Activated B cell treated with CpG ODN at 0.5 μM for 24 hours (primary cell): Measurements from ENCODE around the gene CLNS1A. TPM values are rescaled to one million over a fixed set of nuclear protein-coding genes. Genes with fewer than 3 reads are reported as not detected.

Source experiments
- ATAC-seq: fragments of 200-7000 bp; cut with Tn5 transposase; one replicate; pipeline ENCODE4 v1.10.0; 2021; ENCODE audit warnings: low read depth, mild to moderate bottlenecking, moderate library complexity
- CTCF ChIA-PET: fragments of 350-600 bp; sonication (Branson Sonifier 250); formaldehyde crosslinking; loops from one replicate; lab custom pipeline; 2021; ENCODE audit warnings: antibody characterized with exemption; lab: Charles Lee
- POLR2A ChIA-PET: fragments of 350-600 bp; sonication (Branson Sonifier 250); formaldehyde crosslinking; loops from one replicate; lab custom pipeline; 2021; ENCODE audit warnings: antibody characterized with exemption; lab: Charles Lee
- DNase-seq: peaks from one replicate; pipeline ENCODE4 v3.0.0; 2022
- H3K27ac Mint-ChIP-seq: one replicate; pipeline ENCODE4 v1.8.0; 2020; ENCODE audit warnings: mixed read lengths
- H3K27me3 Mint-ChIP-seq: one replicate; pipeline ENCODE4 v1.8.0; 2021; ENCODE audit warnings: mixed read lengths
- H3K36me3 Mint-ChIP-seq: one replicate; pipeline ENCODE4 v1.8.0; 2021; ENCODE audit warnings: low read depth, mixed read lengths
- H3K4me1 Mint-ChIP-seq: one replicate; pipeline ENCODE4 v1.8.0; 2021; ENCODE audit warnings: mixed read lengths
- H3K4me3 Mint-ChIP-seq: one replicate; pipeline ENCODE4 v1.8.0; 2020; ENCODE audit warnings: mild to moderate bottlenecking, mixed read lengths
- H3K9me3 Mint-ChIP-seq: one replicate; pipeline ENCODE4 v1.8.0; 2020; ENCODE audit warnings: mixed read lengths
- CTCF ChIP-seq: fragments of 200-600 bp; IDR thresholded peaks from one replicate; pipeline ENCODE4 v1.8.0; 2022; ENCODE audit warnings: antibody characterized with exemption, mild to moderate bottlenecking
- intact Hi-C: fragments of 100-400 bp; cut with micrococcal nuclease; formaldehyde crosslinking; loops from one replicate; pipeline ENCODE4 v1.15.1; 2024
- total RNA-seq: library from RNA; stranded (reverse); gene quantifications from 2 replicates; pipeline ENCODE4 v1.2.3, GENCODE V29; 2022

Gene CLNS1A
- total RNA-seq, 1 donor from 2014 or later, result 112 TPM

- DNase-seq (no peak), ATAC-seq (no peak)
- H3K4me1 Mint-ChIP-seq, result no peaks in the 10 kb centered on the region
- peaks cover 75% of the 10 kb centered on the region for H3K36me3 Mint-ChIP-seq
- no peak overlapping the region for H3K4me3 Mint-ChIP-seq
- no peaks in the 10 kb centered on the region for H3K9me3 Mint-ChIP-seq
- intact Hi-C loops, result loop anchor here (1.0 to 5.0 kb wide), 5 partner anchors 427 to 887 kb away; no protein-coding TSS in a partner anchor
- no peaks in the 10 kb centered on the region for H3K27me3 Mint-ChIP-seq
- POLR2A ChIA-PET, result interaction anchor here (0.6 kb wide), 1 partner anchor 573 kb away, joined by 3 read pairs; no protein-coding TSS in a partner anchor
- TF ChIP-seq CTCF, result no peak
- CTCF ChIA-PET, result interaction anchor here (0.6 to 2.7 kb wide), 11 partner anchors 17 to 699 kb away, joined by 3 to 13 read pairs (median 4); partner anchors contain the start of genes AQP11 and MYO7A
- H3K27ac Mint-ChIP-seq, result no peak overlapping the region
These were observed 17.9 kb downstream of the CLNS1A start for GRCh38 chr11:77619576-77620198.

- CTCF ChIA-PET, result interaction anchor here (0.6 to 2.7 kb wide), 2 partner anchors 93 to 491 kb away, joined by 3 to 13 read pairs; partner anchors contain the start of gene MYO7A
- H3K36me3 Mint-ChIP-seq, result peaks cover 76% of the 10 kb centered on the region
- POLR2A ChIA-PET, result no interaction called here
These were observed 19.7 kb downstream of the CLNS1A start for GRCh38 chr11:77617892-77618291.

GRCh38 chr11:77611921-77612320 is 25.7 kb downstream of the CLNS1A start:
- H3K9me3 Mint-ChIP-seq, result no peaks in the 10 kb centered on the region
- no peak for TF ChIP-seq CTCF
- no peak for ATAC-seq
- H3K27ac Mint-ChIP-seq, result no peak overlapping the region
- H3K27me3 Mint-ChIP-seq, result no peaks in the 10 kb centered on the region
- POLR2A ChIA-PET, result interaction anchor here (0.6 kb wide), 1 partner anchor 824 kb away, joined by 4 read pairs; no protein-coding TSS in a partner anchor
- peaks cover 66% of the 10 kb centered on the region for H3K36me3 Mint-ChIP-seq
- intact Hi-C loops, result no loop called here
- no peak overlapping the region for H3K4me3 Mint-ChIP-seq
- CTCF ChIA-PET, result no interaction called here
- no peaks in the 10 kb centered on the region for H3K4me1 Mint-ChIP-seq
- no peak for DNase-seq

More at GRCh38 chr11:77617892-77618291, 19.7 kb downstream of the CLNS1A start:
- intact Hi-C loops, result loop anchor here (2.0 to 5.0 kb wide), 4 partner anchors 425 to 886 kb away; no protein-coding TSS in a partner anchor
- Mint-ChIP-seq H3K4me1 (no peaks in the 10 kb centered on the region), H3K4me3 (no peak overlapping the region), H3K27me3 (no peaks in the 10 kb centered on the region), H3K9me3 (no peaks in the 10 kb centered on the region), H3K27ac (no peak overlapping the region)
- TF ChIP-seq CTCF, result no peak
- ATAC-seq (no peak), DNase-seq (no peak)

- ATAC-seq (no peak), DNase-seq (no peak)
- no peaks in the 10 kb centered on the region for H3K9me3 Mint-ChIP-seq
- H3K4me1 Mint-ChIP-seq, result no peaks in the 10 kb centered on the region
- TF ChIP-seq CTCF, result no peak
- ChIA-PET POLR2A (no interaction called here), CTCF (no interaction called here)
- intact Hi-C loops, result no loop called here
- no peak overlapping the region for H3K4me3 Mint-ChIP-seq
- peaks cover 51% of the 10 kb centered on the region for H3K36me3 Mint-ChIP-seq
- H3K27me3 Mint-ChIP-seq, result no peaks in the 10 kb centered on the region
- H3K27ac Mint-ChIP-seq, result no peak overlapping the region
These were observed 28.4 kb downstream of the CLNS1A start for GRCh38 chr11:77609234-77609633.

- DNase-seq (no peak), ATAC-seq (no peak)
- Mint-ChIP-seq H3K36me3 (peaks cover 21% of the 10 kb centered on the region), H3K4me1 (no peaks in the 10 kb centered on the region), H3K4me3 (no peak overlapping the region), H3K27me3 (no peaks in the 10 kb centered on the region), H3K9me3 (no peaks in the 10 kb centered on the region), H3K27ac (no peak overlapping the region)
- CTCF ChIA-PET, result no interaction called here
- TF ChIP-seq CTCF, result no peak
- POLR2A ChIA-PET, result no interaction called here
- intact Hi-C loops, result no loop called here
These were observed 33.3 kb downstream of the CLNS1A start for GRCh38 chr11:77604281-77604680.
